Activated CD4-positive, CD25-positive, alpha-beta regulatory T cell treated with anti-CD3 and anti-CD28 coated beads, Interleukin-2, amount 50 U/mL, for 16 hours (primary cell): ENCODE measurements around the gene JARID2.
"Not testable (repeated sequence)": the region's sequence is repeated elsewhere in the genome, so short reads cannot be mapped to it uniquely, and the experiment has no call there.

Experiments
- DNase-seq: peaks from one replicate; pipeline ENCODE4 v3.0.0-alpha.2; 2020; ENCODE audit warnings: low read depth, low spot score

Gene JARID2

DNA sequence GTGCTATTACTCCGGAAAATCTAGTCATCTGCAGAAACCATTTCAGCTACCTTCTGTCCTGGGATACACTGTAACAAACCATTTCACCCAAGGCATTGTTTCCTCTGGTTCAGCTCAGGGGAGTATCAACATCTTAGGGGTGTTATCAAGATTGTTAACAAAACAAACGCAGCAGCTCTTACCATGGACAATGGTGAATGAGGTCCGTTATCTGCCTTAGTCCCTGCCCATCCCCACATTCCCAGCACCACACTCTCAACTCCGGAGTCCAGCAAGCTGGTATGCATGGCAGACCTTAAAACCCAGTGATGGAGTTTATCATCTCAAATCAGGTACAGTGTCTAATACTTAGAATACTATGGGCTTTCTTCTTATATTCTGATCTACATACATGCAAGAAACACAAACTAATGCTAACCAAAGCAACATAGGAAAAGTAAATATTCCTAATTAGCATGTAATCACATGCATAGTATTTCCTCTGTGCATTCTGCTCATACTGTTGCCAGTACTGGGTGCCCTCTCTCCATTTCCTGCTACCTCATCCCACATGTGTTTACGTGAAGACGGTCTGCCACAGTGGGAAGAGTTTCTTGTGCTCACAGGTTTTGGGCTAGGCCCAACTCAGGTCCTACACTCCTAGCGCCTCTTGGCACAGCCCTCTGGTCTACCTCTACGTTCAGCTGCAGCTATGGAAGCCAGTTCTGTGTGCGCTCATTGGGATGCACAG lies 293.1 kb downstream of the JARID2 start:
- DNase-seq: no peak

DNA sequence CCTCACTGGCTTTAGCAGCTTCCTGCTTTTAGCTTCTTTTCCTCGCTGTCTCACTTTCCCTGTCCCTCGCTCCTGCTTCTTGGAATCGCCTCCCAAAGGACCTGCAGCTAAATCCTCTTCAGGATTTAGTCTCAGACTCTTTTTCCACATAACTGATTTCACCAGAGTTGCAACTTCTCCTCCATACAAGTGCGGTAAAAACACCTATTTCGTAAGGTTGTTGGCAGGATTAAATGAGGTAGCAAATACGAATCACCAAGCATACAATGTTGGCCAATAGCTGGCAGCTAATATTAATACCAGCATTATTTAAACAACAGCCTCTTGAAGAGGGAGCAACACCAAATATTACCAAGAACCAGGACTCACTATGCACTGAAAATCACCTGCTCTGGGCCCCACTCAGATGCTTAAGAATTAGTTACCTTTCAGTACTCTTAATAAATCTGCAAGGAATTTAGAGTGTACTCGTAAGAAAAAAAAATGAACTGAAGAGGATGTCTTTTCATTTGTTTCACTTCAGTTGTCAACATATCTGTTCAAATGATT lies 293.9 kb downstream of the JARID2 start:
- DNase-seq: no peak

DNA sequence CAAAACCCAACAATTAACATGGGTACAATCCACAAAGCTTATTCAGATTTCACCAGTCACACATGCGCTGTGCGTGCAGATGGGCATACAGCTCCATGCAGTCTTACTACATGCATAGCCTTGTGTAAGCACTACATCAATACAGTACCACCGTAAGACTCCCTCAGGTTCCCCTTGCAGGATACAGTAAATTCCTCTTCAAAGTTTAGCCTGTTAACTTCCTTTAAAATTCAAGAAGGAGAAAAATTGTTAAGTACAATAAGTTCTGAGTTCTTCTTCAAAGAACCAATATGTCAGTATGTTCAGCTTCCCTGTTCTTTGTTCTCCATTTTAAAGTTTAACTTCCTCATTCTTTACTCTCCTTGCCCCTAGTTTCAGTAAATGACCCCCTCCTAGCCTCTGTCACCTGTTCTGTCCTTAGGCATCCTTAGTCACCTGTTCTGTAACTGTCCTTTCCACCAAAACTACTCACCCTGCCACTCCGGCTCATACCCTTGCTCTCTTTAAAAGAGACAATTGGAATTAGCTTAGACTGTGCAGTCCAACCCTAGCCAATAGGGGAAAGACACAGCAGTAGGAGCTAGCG lies 297.6 kb downstream of the JARID2 start:
- DNase-seq: not testable (repeated sequence)

DNA sequence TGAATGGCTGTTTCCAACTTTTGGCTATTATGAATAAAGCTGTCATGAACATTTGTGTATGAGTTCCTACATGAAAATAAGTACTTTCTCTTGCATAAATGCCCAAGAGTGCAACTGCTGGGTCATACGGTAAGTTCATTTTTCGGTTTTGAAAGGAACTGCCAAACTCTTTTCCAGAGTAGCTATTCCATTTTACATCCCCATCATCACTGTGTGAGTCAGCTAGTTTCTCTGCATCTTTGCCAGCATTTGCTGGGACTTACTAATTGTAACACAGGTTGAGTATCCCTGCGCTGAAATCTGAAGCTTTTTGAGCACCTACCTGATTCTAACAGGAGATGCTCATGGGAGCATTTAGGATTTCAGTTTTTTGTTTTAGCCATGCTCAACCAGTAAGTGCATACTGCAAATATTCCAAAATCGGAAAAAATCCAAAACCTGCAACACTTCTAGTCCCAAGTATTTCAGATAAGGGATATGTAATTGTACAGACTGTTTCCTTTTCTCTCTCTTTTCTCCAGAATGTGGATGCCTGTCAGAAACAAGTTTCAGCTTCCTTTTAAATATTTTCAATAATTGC lies 298.5 kb downstream of the JARID2 start:
- no peak for DNase-seq

DNA sequence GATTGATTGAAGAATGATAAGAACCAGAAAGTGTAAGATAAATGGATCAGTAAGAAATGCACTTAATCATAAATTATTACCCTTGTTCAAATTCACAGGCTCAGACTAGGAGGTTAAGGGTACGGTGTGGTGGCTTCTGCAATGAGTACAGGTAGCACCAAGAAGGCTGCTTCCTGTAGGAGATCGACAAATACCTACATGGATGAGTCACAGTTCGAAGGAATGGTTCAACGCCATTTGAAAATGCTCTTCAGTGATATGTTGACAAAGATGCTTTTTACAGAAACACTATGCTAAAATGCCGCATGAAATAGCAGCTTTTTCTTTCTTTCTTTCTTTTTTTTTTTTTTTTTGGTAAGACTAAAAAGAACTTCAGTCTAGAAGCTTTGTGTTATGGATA lies 300.7 kb downstream of the JARID2 start:
- no peak for DNase-seq

DNA sequence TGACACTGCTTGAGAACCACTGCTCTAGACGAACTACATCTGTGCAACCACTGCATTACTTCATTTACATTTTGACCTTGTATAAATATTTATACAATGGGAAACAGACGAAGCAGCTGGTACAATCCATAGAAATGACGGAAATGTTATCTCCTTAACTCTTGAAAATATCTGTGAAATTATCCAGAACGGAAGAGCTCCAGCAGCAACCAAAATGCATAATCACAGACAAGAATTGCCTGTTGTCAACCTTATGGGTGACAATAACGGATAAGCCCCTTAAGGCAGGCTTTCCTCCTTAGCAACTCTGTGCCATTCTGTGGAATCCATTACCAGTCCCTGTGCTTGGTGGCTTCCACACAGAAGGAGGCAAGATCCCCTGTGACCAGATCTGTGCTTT lies 301.5 kb downstream of the JARID2 start:
- DNase-seq: no peak

DNA sequence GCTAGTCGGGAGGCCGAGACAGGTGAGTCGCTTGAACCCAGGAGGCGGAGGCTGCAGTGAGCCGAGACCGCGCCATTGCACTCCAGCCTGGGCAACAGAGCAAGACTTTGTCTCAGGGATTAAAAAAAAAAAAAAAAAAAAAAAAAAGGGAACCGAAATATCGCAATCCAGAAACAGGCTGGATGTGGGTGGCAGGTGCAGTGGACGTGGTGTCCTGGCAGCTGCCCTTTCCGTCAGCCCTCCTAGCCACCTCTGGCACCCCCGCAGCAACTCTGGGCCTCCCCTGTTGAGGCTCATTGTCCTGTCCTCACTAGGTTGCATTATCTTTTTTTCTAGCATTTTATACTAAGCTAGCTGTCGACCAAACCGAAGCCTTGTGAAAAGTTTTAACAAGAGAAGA lies 303.5 kb downstream of the JARID2 start:
- DNase-seq: no peak

DNA sequence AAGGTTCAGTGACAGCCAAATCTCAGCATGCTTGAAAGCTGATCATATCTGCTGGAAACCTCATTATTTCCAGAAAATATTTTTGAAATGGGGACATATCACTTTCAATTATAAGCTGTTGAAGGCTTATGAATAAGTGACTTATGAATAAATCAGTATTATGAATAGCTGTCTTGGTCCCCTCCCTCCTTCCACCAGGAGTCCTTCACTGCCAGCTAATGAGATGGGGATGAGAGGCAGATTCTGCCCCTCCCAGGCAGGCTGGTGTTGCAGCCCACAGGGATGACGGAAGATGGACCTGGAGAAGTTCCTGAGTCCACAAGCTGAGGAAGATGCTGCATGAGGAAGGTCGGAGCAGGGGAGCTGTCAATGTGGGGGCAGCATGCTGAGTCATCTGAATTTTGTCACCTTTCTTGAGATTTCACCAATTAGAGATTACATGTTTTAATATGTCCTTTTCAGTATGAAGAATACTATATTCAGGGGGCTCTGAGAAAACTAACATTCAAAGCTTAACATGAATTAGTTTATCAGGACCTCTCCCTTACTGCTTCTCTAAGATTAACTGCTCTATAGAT lies 304.8 kb downstream of the JARID2 start:
- no peak for DNase-seq

DNA sequence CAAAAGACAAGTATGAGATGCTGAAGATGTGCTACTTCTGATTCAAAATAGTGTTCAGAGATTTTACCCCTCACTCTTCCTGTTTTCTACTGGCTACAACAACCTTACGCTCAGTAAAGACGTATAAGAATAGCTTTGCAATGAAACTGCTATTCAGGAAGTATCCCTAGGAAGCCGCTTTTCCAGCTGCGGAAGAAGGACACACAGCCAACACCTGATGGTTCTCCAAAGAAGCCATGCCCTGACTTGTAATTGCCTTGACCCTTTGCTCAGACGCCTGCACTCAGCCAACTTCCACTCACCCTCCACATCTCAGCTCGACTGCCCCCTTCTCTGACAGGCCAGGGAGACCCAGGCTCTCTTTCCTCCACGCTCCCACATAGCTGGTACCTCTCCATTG lies 305.4 kb downstream of the JARID2 start:
- DNase-seq: no peak

DNA sequence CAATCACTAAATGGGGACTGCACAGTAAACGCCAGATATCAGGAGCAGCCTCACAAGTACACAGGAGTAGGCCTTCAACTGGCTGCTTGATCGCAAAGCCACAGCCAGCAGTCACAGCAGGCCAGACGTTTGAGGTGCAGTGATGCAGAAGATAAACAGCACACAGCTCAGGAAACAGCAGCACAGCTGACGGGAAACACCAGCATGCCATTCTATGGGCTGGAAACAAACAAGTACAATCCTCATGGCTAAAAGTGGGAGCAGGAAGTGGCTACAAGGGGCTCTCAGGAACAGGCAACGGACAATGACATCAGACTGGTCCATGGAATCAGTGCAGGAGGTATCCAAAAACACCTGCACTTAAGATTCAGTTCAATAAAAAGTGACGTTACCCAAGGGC lies 305.9 kb downstream of the JARID2 start:
- no peak for DNase-seq

DNA sequence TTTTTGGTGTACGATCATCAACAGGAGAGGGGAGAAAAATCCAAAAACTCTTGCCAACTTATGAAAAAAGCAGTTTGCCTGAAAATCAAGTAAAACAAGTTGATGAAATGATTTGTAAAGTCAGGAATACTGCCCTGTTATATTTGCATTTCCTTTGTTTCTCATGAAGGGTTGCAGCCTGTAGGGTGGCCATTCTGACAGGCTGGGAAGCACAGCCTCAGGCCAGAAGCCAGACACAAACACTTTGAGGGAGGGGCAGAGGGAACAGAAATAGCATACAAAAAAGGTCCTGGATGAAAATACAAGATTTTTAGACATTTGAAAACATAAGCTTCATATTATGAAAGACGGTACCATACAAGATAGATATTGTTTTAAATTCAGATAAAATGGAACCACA lies 307.2 kb downstream of the JARID2 start:
- DNase-seq: no peak

DNA sequence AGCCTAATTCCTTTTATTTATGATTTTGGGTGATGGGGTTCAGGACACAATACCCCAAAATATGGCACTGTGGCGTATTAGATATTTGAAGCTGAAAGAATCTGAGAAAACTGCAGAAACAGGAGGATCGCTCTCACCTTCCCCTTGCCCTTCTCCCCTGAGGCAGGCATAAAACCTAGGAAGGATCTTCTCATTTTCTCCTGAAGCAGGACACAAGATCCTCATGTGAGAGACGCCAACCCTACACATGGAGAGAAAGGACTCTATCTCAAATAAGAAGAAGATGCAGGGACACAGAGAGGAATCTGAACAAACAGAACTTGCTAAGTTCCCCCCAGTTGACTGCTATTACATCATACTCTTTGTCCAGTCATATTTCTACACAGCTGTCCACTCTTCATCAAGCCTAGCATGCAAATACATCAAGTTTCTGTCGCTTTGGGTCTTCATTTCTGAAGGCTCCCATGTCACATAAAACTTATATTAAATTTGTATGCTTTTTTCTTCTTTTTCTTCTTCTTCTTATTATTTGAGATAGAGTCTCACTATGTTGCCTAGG lies 307.9 kb downstream of the JARID2 start:
- no peak for DNase-seq

DNA sequence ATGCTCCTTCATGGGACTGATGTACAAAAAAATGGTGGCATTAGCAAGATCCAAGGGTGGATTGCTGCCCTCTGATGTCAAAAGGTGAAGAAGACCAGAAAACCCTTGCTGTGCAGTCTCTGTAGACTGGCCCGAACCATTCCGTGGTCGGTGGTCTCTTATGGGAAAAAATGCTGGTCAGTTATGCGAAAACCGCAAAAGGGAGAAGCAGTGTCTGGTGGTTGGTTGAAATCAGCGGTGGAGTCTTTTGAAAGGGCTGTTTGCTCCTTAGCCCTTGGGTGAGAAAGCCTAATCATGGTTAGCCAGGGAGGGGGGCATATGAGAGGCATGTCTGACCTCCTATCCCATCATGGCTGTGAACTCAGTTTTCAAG lies 308.8 kb downstream of the JARID2 start:
- no peak for DNase-seq

DNA sequence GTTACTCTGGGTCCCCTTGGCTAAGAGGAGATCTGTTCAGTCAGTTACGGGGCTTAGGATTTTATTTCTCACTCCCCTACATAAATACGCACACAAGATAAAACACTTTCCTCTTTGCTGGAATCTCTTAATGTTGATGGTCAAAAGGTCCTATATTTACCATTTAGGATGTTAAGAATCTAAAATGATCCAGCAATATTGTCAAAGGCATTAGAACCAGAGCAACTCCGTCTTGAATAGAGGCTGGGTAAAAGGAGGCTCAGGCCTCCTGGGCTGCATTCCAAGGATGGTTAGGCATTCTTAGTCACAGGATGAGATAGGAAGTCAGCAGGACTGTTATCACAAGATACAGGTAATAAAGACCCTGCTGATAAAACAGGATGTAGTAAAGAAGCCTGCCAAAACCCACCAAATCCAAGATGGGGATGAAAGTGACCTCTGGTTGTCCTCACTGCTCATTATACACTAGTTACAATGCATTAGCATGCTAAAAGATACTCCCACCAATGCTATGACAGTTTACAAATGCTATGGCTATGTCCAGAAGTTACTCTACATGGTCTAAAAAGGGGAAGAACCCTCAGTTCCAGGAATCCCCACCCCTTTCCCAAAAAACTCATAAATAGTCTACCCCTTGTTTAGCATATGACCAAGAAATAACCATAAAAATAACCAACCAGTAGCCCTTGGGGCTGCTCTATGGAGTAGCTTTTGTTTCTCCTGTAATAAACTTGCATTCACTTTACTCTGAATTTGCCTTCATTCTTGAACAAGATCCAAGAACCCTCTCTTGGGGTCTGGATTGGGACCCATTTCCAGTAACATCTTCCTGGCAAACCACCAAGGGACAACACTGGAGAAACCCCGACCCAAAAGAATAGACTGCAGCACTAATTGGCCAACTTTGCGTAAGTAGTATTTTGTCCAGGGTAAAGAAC lies 309.5 kb downstream of the JARID2 start:
- DNase-seq: no peak

DNA sequence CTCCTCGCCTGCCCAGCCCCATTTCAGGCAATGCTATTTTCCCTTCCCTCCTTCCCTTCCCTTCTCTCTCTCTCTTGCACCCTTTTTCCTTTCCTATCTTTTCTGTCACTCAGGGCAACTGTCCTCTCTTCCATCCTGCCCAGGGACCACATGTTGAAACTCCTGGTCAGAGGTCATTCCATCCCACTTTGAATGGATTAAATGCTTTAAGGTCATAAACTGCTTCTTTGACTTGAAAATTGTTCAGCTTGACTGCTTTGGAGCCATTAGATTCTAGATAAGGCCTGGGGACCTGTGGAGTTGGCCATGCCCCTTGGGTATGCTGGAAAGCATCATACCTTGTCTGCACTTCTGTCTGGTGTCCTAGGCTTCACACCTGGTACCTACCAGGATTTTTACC lies 310.8 kb downstream of the JARID2 start:
- DNase-seq: no peak

DNA sequence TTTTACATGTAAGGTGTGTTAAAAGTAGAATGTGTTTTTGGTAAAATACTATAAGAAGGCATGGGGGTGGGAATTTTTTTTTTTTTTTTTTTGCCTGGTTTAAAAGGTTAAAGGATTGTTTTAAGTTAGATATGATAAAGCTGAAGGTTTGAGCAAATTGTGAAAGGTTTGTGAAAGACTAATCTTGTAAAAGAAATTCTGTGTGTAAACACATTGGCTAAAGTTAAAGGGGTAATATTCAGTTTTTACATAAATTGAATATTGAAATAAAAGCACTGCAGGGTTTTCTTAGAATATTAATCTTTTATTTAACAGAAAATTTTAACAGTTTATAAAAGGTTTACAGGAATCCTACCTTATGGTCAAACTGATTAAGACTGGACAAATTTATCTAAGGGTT lies 311.3 kb downstream of the JARID2 start:
- no peak for DNase-seq

DNA sequence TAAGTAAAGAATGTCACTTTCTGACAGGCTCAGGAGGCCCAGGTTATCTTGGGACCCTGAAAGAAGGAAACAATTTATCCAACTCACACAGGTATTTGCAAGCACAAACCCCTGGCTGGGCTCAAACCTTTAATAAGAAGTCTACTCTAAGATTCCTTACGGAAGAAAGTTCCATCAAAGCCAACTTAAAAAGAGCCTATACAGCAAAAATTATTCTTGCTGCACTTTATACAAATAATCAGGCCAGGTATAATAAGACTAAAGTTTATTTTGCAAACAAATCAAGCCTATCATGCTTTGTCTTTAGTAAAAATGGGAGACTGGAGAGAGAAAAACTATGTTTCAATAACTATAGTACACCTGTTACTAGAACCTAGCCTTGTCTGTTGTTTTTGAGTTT lies 314.8 kb downstream of the JARID2 start:
- no peak for DNase-seq

DNA sequence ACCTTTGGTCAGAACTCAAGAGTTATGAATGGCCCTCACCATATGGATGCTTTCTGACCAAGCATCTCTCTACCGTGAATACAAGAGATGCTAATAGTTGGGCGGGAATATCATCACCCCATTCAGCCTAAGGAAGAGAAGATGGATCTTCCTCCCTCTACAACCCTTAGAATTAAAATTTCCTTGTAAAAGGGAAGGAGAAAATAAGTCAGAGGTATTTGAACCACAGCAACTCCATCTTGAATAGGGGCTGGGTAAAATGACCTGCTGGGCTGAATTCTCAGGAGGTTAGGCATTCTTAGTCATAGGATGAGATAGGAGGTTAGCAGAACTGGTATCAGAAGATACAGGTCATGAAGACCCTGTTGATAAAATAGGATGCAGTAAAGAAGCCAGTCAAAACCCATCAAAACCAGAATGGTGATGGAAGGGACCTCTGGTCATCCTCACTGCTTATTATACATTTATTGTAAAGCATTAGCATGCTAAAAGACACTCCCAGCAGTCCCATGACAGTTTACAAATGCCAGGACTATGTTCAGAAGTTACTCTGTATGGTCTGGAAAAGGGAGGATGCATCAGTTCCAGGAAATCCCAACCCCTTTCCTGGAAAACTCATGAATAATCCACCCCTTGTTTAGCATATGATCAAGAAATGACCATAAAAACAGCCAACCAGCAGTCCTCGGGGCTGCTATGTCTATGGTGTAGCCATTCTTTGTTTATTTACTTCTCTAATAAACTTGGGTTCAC lies 315.8 kb downstream of the JARID2 start:
- no peak for DNase-seq

DNA sequence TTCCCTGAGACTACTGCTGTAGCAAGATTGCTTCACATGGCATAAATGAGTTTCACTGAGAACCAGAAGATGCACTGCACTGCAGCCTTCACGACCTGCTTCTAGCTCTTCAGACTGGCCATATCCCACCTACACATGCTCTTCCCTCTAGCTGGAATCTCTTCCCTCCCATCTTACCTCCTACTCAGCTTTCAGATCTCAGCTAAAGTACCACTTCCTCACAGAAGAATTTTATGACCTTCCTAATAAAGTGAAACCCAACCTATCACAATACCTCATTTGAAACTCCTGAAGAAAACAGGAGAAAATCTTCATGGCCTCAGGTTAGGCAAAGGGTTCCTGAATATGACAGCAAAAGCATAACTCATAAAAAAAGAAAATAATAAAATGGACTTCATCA lies 317.1 kb downstream of the JARID2 start:
- no peak for DNase-seq
